SU-DHL-6 (cell line): ENCODE measurements around the gene ITGA11.

Source experiments
- H2AFZ ChIP-seq: fragments of 200-600 bp; sonication (generic); 2 replicates; pipeline ENCODE4 v1.6.1; 2014; ENCODE audit warnings: low read depth, mild to moderate bottlenecking, moderate library complexity, mixed read lengths, antibody characterized with exemption, low read length; ENCODE audit not compliant: severe bottlenecking
- H3F3A ChIP-seq: fragments of 200-600 bp; shearing (Covaris generic); 2 replicates; pipeline ENCODE4 v1.6.0; 2016; ENCODE audit warnings: antibody characterized with exemption, mild to moderate bottlenecking; ENCODE audit not compliant: insufficient read depth
- H3K27ac ChIP-seq: fragments of 200-600 bp; sonication (generic); 2 replicates; pipeline ENCODE4 v1.5.1; 2016; ENCODE audit warnings: low read depth, mild to moderate bottlenecking, low read length, moderate library complexity, mixed read lengths
- H3K27me3 ChIP-seq: fragments of 200-600 bp; sonication (generic), shearing (Covaris generic); 2 replicates; pipeline ENCODE4 v1.6.0; 2014; ENCODE audit warnings: mild to moderate bottlenecking, low read length
- H3K36me3 ChIP-seq: fragments of 200-600 bp; sonication (generic); 2 replicates; pipeline ENCODE4 v1.6.1; 2014; ENCODE audit warnings: mild to moderate bottlenecking, low read length, mixed read lengths
- H3K4me2 ChIP-seq: fragments of 300-600, 200-600 bp; shearing (Covaris generic), sonication (generic); 2 replicates; pipeline ENCODE4 v1.6.0; 2014; ENCODE audit warnings: low read length, low read depth, mild to moderate bottlenecking; ENCODE audit not compliant: poor library complexity, severe bottlenecking
- H3K4me3 ChIP-seq: fragments of 200-600 bp; sonication (generic); 2 replicates; pipeline ENCODE4 v1.5.1; 2014; ENCODE audit warnings: antibody characterized with exemption, low read length, mild to moderate bottlenecking, mixed read lengths; ENCODE audit not compliant: insufficient read depth, poor library complexity, severe bottlenecking
- H3K79me2 ChIP-seq: fragments of 200-600 bp; sonication (generic); 2 replicates; pipeline ENCODE4 v1.6.1; 2014; ENCODE audit warnings: mild to moderate bottlenecking, low read length, moderate library complexity; ENCODE audit not compliant: insufficient read depth
- H3K9ac ChIP-seq: fragments of 200-600 bp; sonication (generic); 2 replicates; pipeline ENCODE4 v1.7.0; 2014; ENCODE audit warnings: mild to moderate bottlenecking, low read length
- H3K9me2 ChIP-seq: fragments of 200-600 bp; sonication (generic); replicated peaks from 2 replicates; pipeline ENCODE4 v1.6.1; 2014; ENCODE audit warnings: low read length; ENCODE audit not compliant: insufficient read depth
- H3K9me3 ChIP-seq: fragments of 200-600 bp; sonication (generic); 2 replicates; pipeline ENCODE4 v1.6.1; 2014; ENCODE audit warnings: low read length, mixed read lengths; ENCODE audit not compliant: insufficient read depth
- H4K20me1 ChIP-seq: fragments of 200-600 bp; sonication (generic); 2 replicates; pipeline ENCODE4 v1.6.1; 2014; ENCODE audit warnings: low read depth, mild to moderate bottlenecking, antibody characterized with exemption, low read length, moderate library complexity, mixed read lengths
- CTCF ChIP-seq: fragments of 200-600 bp; sonication (generic); IDR thresholded peaks from one replicate; pipeline ENCODE4 v1.5.1; 2017; ENCODE audit warnings: antibody characterized with exemption, mild to moderate bottlenecking, low read length, moderate library complexity; ENCODE audit not compliant: insufficient read depth, poor library complexity, severe bottlenecking
- EZH2phosphoT487 ChIP-seq: fragments of 200-600 bp; sonication (generic), shearing (Covaris generic); conservative IDR thresholded peaks from 2 replicates; pipeline ENCODE4 v1.6.1; 2018; ENCODE audit warnings: mild to moderate bottlenecking, antibody characterized with exemption, low read length, moderate library complexity, mixed read lengths

Gene ITGA11

GRCh38 chr15:68317281-68318007 is 114.5 kb downstream of the ITGA11 start:
- Histone ChIP-seq H4K20me1 (no peaks in the 10 kb centered on the region), H3K79me2 (no peaks in the 10 kb centered on the region), H3K9ac (no peak overlapping the region), H3K9me3 (no peaks in the 10 kb centered on the region), H3F3A (no peaks in the 10 kb centered on the region), H2AFZ (no peak overlapping the region), H3K36me3 (no peaks in the 10 kb centered on the region), H3K9me2 (no peaks in the 10 kb centered on the region), H3K4me3 (no peak overlapping the region), H3K27ac (no peak overlapping the region), H3K27me3 (no peaks in the 10 kb centered on the region), H3K4me2 (no peak overlapping the region)
- TF ChIP-seq CTCF (no peak), EZH2phosphoT487 (no peak)

- Histone ChIP-seq H3K79me2 (no peaks in the 10 kb centered on the region), H2AFZ (no peak overlapping the region), H4K20me1 (no peaks in the 10 kb centered on the region), H3F3A (no peaks in the 10 kb centered on the region), H3K9me3 (no peaks in the 10 kb centered on the region), H3K9ac (no peak overlapping the region), H3K4me2 (no peak overlapping the region), H3K9me2 (no peaks in the 10 kb centered on the region), H3K36me3 (no peaks in the 10 kb centered on the region), H3K4me3 (no peak overlapping the region), H3K27me3 (no peaks in the 10 kb centered on the region), H3K27ac (no peak overlapping the region)
- TF ChIP-seq EZH2phosphoT487 (no peak), CTCF (peak; percentile 42)
Observed at GRCh38 chr15:68316061-68316804, 115.7 kb downstream of the ITGA11 start.

GRCh38 chr15:68315495-68316031 is 116.4 kb downstream of the ITGA11 start:
- no peak overlapping the region for H3K4me2 ChIP-seq
- no peaks in the 10 kb centered on the region for H3K9me2 ChIP-seq

More at GRCh38 chr15:68315495-68316031, 116.4 kb downstream of the ITGA11 start:
- Histone ChIP-seq H4K20me1 (no peaks in the 10 kb centered on the region), H3K9me3 (no peaks in the 10 kb centered on the region), H3K27me3 (no peaks in the 10 kb centered on the region), H3K4me3 (no peak overlapping the region), H3K27ac (no peak overlapping the region), H2AFZ (no peak overlapping the region), H3K9ac (no peak overlapping the region), H3K36me3 (no peaks in the 10 kb centered on the region), H3K79me2 (no peaks in the 10 kb centered on the region), H3F3A (no peaks in the 10 kb centered on the region)
- TF ChIP-seq EZH2phosphoT487, result no peak
- no peak for TF ChIP-seq CTCF
